ENCODE data around the gene GPATCH11. TPM values are rescaled to one million over a fixed set of nuclear protein-coding genes. Genes with fewer than 3 reads are reported as not detected.

GPATCH11 gene
- polyA plus RNA-seq = 1 to 10 TPM; 5.7 to 9.4 (median 8.2) TPM

- Mint-ChIP-seq H3K4me1 (peaks cover 11 to 29% of the 10 kb centered on the region in 2 donors), H3K27me3 (ENCODE audit: low read depth in 3 of 3) (peaks cover 2 to 5% (median 3%) of the 10 kb centered on the region in 3 donors), H3K9me3 (no peaks in the 10 kb centered on the region), H3K27ac (no peak within 1 kb of the TSS), H3K4me3 (no peak within 1 kb of the TSS), H3K36me3 (peaks cover 4 to 13% (median 8%) of the 10 kb centered on the region in 3 donors)
- peak; percentile 88 to 91 (median 91) for DNase-seq
Observed at GRCh38 chr2:37083873-37084794, at the start of gene GPATCH11, which contains the start of gene HEATR5B. GPATCH11 (plus strand) TSS chr2:37084518; CDS start chr2:37088382, 3,864 bp downstream. HEATR5B (minus strand) TSS chr2:37084372; CDS start chr2:37083414, 958 bp downstream.

GRCh38 chr2:37037771-37038170, 46.5 kb upstream of the GPATCH11 start:
- H3K27ac Mint-ChIP-seq = no peak overlapping the region
- H3K4me1 Mint-ChIP-seq = no peaks in the 10 kb centered on the region
- DNase-seq = no peak
- peaks cover 9 to 33% (median 13%) of the 10 kb centered on the region in 3 donors for H3K36me3 Mint-ChIP-seq
- no peaks in the 10 kb centered on the region for H3K27me3 Mint-ChIP-seq (ENCODE audit: low read depth in 3 of 3)
- no peaks in the 10 kb centered on the region for H3K9me3 Mint-ChIP-seq
- H3K4me3 Mint-ChIP-seq = no peak overlapping the region

- H3K27ac Mint-ChIP-seq = no peak overlapping the region
Observed at GRCh38 chr2:37039580-37039979, 44.7 kb upstream of the GPATCH11 start.

GRCh38 chr2:37052600-37053332, 31.6 kb upstream of the GPATCH11 start:
- no peak overlapping the region for H3K4me3 Mint-ChIP-seq
- H3K9me3 Mint-ChIP-seq = no peaks in the 10 kb centered on the region
- H3K36me3 Mint-ChIP-seq = peaks cover 23 to 52% (median 30%) of the 10 kb centered on the region in 3 donors
- H3K4me1 Mint-ChIP-seq = peaks cover 0 to 6% of the 10 kb centered on the region in 2 donors
- peaks cover 0 to 2% (median 0%) of the 10 kb centered on the region in 3 donors for H3K27me3 Mint-ChIP-seq (ENCODE audit: low read depth in 3 of 3)
- H3K27ac Mint-ChIP-seq = no peak overlapping the region
- no peak for DNase-seq

More at GRCh38 chr2:37039580-37039979, 44.7 kb upstream of the GPATCH11 start:
- peaks cover 11 to 36% (median 17%) of the 10 kb centered on the region in 3 donors for H3K36me3 Mint-ChIP-seq
- no peaks in the 10 kb centered on the region for H3K27me3 Mint-ChIP-seq (ENCODE audit: low read depth in 3 of 3)
- DNase-seq = no peak
- H3K4me1 Mint-ChIP-seq = no peaks in the 10 kb centered on the region
- no peak overlapping the region for H3K4me3 Mint-ChIP-seq
- H3K9me3 Mint-ChIP-seq = no peaks in the 10 kb centered on the region

DNA sequence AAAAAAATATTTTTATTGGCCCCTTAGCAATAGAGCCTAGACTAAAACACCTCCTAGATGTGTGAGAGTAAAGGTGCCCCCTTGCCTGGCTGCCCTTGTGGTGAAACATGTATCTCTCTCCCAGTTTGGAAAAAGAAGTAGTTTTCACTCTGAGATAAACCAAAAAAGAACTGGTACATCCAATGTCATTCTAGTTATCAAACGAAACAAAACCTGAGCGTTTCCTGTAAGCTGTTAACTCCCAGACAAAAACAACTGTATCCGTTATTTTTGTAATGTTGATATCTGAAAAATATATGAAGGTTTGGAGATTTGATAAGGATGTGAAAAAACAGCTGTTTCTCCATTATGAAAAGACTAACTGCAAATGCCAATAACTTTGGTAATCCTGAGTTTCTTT, 24.5 kb upstream of the GPATCH11 start:
- no peaks in the 10 kb centered on the region for H3K9me3 Mint-ChIP-seq
- peaks cover 18 to 60% (median 23%) of the 10 kb centered on the region in 3 donors for H3K36me3 Mint-ChIP-seq
- no peak overlapping the region for H3K27ac Mint-ChIP-seq
- no peaks in the 10 kb centered on the region for H3K4me1 Mint-ChIP-seq
- no peaks in the 10 kb centered on the region for H3K27me3 Mint-ChIP-seq (ENCODE audit: low read depth in 3 of 3)
- no peak for DNase-seq
- H3K4me3 Mint-ChIP-seq = no peak overlapping the region

DNA sequence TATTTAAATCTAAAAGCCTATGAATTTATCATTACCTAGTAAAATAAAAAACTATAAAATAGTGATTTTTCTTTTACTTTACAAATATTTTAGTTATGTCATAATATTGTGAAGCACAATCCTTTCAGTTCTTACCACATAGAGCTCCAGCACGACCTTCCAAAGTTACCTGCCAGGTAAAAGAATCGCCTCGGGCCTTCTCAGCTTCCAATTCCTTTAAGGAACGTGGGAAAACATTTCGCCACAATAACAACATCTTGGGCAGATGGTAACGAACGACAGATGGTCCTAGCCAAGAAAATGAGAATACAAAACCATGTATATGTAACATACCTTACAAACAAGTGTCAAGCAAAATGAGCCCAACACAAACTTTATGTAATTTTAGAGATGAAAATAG, 23.9 kb upstream of the GPATCH11 start:
- no peak overlapping the region for H3K4me3 Mint-ChIP-seq
- no peak overlapping the region for H3K27ac Mint-ChIP-seq

DNA sequence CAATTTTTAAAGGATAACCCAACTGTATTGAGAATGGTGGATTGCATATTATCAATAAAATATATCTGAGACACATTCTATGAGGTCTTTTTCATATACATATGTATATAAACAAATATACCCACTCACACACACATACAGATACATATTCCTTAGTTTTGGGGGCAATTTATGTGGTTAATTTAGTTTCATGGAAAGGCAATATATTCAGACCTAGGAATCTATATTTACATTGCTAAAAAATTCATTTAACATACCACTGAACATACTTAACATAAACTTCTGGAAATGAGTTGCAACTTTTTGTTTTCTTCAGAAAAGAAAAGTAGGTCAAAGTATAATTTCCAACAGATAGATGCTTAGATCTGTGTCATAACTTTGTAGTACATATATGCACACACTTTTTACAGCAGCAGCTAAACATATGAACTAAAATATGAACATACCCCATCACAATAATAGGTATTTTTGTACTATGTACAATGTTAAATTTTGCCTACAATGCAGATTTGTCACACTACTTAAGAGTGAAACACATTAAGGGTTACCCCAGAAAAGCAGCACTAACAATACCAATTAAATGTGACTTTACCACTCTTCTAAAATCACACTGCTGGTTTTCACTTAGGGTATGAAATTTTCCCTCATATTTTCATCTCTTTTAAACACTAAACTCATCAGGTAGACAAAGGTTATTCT, 23.2 kb upstream of the GPATCH11 start:
- H3K4me3 Mint-ChIP-seq = no peak overlapping the region
- no peak for DNase-seq
- no peaks in the 10 kb centered on the region for H3K9me3 Mint-ChIP-seq
- peak overlapping the region in 1 of 6 donors; percentile 24 for H3K27ac Mint-ChIP-seq
- peaks cover 18 to 58% (median 26%) of the 10 kb centered on the region in 3 donors for H3K36me3 Mint-ChIP-seq
- no peaks in the 10 kb centered on the region for H3K4me1 Mint-ChIP-seq
- no peaks in the 10 kb centered on the region for H3K27me3 Mint-ChIP-seq (ENCODE audit: low read depth in 3 of 3)

More for the DNA sequence above, 23.9 kb upstream of the GPATCH11 start:
- DNase-seq = no peak
- Mint-ChIP-seq H3K27me3 (ENCODE audit: low read depth in 3 of 3) (no peaks in the 10 kb centered on the region), H3K4me1 (no peaks in the 10 kb centered on the region), H3K36me3 (peaks cover 18 to 59% (median 23%) of the 10 kb centered on the region in 3 donors), H3K9me3 (no peaks in the 10 kb centered on the region)

GRCh38 chr2:37061776-37062175, 22.5 kb upstream of the GPATCH11 start:
- peaks cover 13 to 55% (median 24%) of the 10 kb centered on the region in 3 donors for H3K36me3 Mint-ChIP-seq
- H3K27ac Mint-ChIP-seq = no peak overlapping the region
- DNase-seq = no peak
- no peaks in the 10 kb centered on the region for H3K4me1 Mint-ChIP-seq
- H3K27me3 Mint-ChIP-seq (ENCODE audit: low read depth in 3 of 3) = no peaks in the 10 kb centered on the region
- no peak overlapping the region for H3K4me3 Mint-ChIP-seq
- H3K9me3 Mint-ChIP-seq = no peaks in the 10 kb centered on the region

- Mint-ChIP-seq H3K9me3 (no peaks in the 10 kb centered on the region), H3K4me1 (peaks cover 7 to 18% of the 10 kb centered on the region in 2 donors), H3K4me3 (no peak overlapping the region), H3K27me3 (ENCODE audit: low read depth in 3 of 3) (no peaks in the 10 kb centered on the region), H3K36me3 (peaks cover 17 to 44% (median 25%) of the 10 kb centered on the region in 3 donors), H3K27ac (peak overlapping the region in 1 of 6 donors; percentile 14)
- DNase-seq = no peak
Observed at GRCh38 chr2:37068686-37069085, 15.6 kb upstream of the GPATCH11 start.

DNA sequence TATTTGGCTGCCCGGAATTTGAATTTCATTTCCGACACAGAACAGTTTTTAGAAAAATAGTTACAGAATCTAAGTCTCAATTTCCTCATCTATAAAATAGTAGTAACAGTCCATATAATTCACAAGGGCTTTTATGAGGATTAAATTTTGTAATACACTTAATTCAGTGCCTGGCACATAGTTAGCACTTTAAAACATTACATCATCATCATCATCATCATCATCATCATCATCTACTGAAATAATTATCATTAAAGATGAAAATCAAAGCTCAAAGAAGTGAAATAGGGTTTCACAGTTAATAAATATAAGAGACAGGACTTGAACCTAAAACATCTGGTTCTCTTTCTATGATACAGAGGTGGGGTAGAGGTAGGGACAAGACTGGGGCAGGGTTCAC, 13.4 kb upstream of the GPATCH11 start:
- no peak for DNase-seq
- Mint-ChIP-seq H3K27ac (no peak overlapping the region), H3K4me3 (no peak overlapping the region), H3K9me3 (no peaks in the 10 kb centered on the region), H3K36me3 (peaks cover 27 to 50% (median 34%) of the 10 kb centered on the region in 3 donors), H3K4me1 (peaks cover 9 to 33% of the 10 kb centered on the region in 2 donors), H3K27me3 (ENCODE audit: low read depth in 3 of 3) (no peaks in the 10 kb centered on the region)

DNA sequence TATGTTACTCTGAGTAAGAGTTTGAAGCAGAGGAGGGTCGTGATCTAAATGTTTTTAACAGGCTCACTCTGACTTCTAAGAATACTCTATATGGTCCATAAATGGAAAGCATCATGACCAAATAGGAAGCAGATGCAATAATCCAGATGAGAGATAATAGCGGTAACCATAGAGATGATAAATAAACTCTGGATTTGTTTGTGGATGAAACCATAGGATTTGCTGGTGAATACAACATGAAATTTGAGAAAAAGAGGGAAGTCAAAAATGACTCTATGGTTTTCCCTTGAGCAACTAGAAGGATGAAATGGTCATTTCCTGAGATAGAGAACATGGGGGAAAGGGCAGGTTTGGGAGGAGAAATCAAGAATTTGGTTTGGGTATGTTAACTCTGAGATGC, 4.1 kb upstream of the GPATCH11 start:
- peaks cover 11 to 32% (median 28%) of the 10 kb centered on the region in 3 donors for H3K36me3 Mint-ChIP-seq
- peaks cover 2% of the 10 kb centered on the region in 3 donors for H3K27me3 Mint-ChIP-seq (ENCODE audit: low read depth in 3 of 3)
- peaks cover 19 to 31% of the 10 kb centered on the region in 2 donors for H3K4me1 Mint-ChIP-seq
- no peak for DNase-seq
- peak overlapping the region; percentile 73 to 91 (median 88) for H3K27ac Mint-ChIP-seq
- no peaks in the 10 kb centered on the region for H3K9me3 Mint-ChIP-seq
- peak overlapping the region; percentile 60 to 80 (median 72) for H3K4me3 Mint-ChIP-seq

- peak overlapping the region; percentile 73 to 91 (median 88) for H3K27ac Mint-ChIP-seq
- peaks cover 2% of the 10 kb centered on the region in 3 donors for H3K27me3 Mint-ChIP-seq (ENCODE audit: low read depth in 3 of 3)
- H3K4me1 Mint-ChIP-seq = peaks cover 14 to 31% of the 10 kb centered on the region in 2 donors
- H3K4me3 Mint-ChIP-seq = peak overlapping the region; percentile 60 to 80 (median 72)
- peaks cover 11 to 29% (median 25%) of the 10 kb centered on the region in 3 donors for H3K36me3 Mint-ChIP-seq
- no peaks in the 10 kb centered on the region for H3K9me3 Mint-ChIP-seq
- DNase-seq = no peak
Observed at GRCh38 chr2:37080689-37081088, 3.6 kb upstream of the GPATCH11 start.

GRCh38 chr2:37084797-37085196, 479 bp downstream of the GPATCH11 start:
- H3K4me3 Mint-ChIP-seq = no peak overlapping the region
- H3K4me1 Mint-ChIP-seq = peaks cover 11 to 24% of the 10 kb centered on the region in 2 donors
- DNase-seq = peak in 1 of 3 donors; percentile 15
- H3K9me3 Mint-ChIP-seq = no peaks in the 10 kb centered on the region
- no peak overlapping the region for H3K27ac Mint-ChIP-seq
- H3K36me3 Mint-ChIP-seq = peaks cover 5 to 18% (median 12%) of the 10 kb centered on the region in 3 donors
- peaks cover 2 to 5% (median 3%) of the 10 kb centered on the region in 3 donors for H3K27me3 Mint-ChIP-seq (ENCODE audit: low read depth in 3 of 3)
